GM20000 (cell line): Measurements from ENCODE around the gene DPP3.
A peak's percentile ranks its signal among the peaks of the same experiment; 100 is the strongest.
"Not testable (repeated sequence)": the region's sequence is repeated elsewhere in the genome, so short reads cannot be mapped to it uniquely, and the experiment has no call there.

Experiments used
- DNase-seq: peaks from one replicate; pipeline ENCODE4 v3.0.0; 2012; ENCODE audit warnings: low spot score
- CTCF ChIP-seq: IDR thresholded peaks from 2 replicates; pipeline ENCODE4 v1.5.1; 2012; ENCODE audit warnings: mild to moderate bottlenecking, control low read depth; ENCODE audit errors: extremely low read depth, missing control alignments

Gene DPP3

GRCh38 chr11:66480117-66480938 lies at the start of gene DPP3:
Gene DPP3 (plus strand): TSS chr11:66480434. CDS start chr11:66482201, 1,767 bp downstream.
- peak; percentile 100 for DNase-seq
- TF ChIP-seq CTCF, result no peak

DNA sequence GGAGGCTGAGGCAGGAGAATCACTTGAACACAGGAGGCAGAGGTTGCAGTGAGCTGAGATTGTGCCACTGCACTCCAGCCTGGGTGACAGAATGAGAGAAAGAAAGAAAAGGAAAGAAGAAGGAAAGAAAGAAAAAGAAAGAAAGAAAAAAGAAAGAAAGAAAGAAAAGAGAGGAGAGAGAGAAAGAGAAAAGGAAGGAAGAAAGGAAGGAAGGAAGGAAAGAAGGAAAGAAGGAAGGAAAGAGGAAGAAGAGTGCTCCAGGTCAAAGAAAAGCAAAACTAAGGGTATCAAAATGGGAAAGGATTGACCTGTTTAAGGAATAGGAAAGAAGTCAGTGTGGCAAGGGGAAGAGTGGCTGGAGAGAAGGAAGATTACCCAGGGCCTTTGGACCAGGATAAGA lies 48.9 kb upstream of the DPP3 start:
- not testable (repeated sequence) for DNase-seq

DNA sequence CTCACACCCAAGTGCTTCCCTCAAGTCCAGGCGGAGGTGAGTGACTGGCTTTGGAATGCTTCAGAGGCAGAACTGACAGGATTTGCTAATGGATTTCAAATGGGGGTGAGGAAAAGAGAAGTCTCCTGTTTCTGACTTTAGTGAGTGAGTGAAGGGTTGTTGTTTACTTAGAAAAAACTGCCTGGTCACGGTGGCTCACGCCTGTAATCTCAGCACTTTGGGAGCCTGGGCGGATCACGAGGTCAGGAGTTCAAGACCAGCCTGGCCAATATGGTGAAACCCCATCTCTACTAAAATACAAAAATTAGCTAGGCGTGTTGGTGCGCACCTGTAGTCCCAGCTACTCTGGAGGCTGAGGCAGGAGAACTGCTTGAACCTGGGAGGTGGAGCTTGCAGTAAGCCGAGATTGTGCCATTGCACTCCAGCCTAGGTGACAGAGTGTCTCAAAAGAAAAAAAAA lies 48.3 kb upstream of the DPP3 start:
- not testable (repeated sequence) for DNase-seq

DNA sequence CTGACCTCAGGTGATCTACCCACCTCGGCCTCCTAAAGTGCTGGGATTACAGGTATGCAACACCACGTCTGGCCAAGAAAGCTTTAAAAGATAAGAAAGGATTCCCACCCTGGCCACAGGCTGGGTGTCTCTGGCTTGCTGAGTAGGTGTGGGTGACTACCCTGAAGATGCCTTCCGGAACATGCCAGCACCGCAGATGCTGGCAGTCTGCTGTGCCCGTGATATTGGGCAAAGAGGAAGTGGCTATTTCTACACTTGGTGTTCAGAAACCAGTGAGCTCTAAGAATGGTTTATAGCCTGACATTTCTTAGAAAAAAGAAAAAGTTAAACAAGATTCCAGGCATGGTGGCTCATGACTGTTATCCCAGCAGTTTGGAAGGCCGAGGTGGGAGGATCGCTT lies 47.6 kb upstream of the DPP3 start:
- no peak for DNase-seq
- TF ChIP-seq CTCF, result no peak

DNA sequence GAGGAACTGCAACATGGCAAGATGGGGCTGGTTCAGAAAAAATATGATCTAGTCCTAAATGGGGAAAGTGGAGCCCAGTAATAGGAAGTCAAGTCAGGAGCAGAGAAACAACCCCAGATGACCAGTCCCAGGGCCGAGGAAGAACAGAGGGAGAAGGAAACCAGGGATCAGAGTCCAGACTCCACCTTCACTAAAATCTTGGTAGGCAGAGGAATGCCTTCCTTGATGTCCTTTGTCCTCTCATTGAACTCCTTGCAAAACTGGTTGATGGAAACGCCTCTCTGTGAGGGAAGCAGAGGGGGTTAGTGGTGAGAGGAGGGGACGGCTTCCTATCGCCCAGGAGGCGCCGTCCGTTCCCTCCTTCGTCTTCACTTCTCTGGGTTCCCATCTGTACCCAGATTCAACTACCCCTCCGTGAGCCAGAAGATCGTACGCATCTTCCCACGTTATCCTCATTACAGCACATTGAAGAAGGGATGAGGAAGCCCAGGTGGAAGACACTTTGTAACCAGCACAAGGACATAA lies 42.2 kb upstream of the DPP3 start:
- no peak for DNase-seq
- TF ChIP-seq CTCF, result no peak

DNA sequence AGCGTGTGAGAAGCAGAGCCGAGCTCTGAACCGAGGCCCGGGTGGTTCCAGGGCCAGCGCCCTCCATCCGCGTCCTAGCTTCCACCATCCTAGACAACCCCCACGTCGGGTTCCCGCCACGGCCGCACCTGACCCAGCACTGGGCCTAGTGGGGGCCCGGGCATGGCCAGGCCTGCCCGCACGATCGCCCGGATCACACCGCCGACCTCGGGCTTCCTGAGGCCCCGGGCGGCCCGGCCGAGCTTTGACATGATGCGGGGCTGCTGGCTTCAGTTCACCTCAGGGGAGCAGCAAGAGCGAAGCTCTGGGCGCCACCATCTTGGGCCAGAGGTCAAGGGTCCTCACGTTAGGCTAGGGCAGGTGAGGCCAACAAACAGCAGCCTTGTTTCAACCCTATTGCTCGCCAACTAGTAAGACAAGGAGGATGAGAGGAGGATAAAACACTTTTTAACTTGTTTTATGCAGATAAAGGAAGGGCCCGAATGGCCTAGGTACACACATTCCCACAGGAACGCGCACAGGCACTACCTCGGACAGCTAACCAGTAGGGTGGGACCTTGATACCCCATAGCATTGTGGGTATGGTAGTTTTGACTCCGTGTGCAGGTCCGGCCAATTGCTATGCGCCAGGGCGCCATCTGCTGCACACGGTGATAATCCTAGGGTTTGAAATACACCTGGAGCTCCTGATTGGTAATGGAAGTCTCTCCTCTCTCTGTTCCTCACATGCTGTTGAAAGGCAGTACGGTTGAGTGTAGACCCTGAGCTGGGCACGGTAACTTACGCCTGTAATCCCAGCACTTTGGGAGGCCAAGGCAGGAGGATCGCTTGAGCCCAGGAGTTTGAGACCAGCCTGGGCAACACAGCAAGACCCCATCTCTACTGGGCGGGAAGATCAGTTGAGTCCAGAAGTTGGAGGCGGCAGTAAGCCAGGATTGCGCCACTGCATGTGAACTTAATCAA lies 41.4 kb upstream of the DPP3 start, which contains the start of gene MRPL11:
TSS of gene MRPL11 (minus strand) at position 345 of the 963 bp plus-strand sequence. CDS start at position 251, 94 bp downstream.
- TF ChIP-seq CTCF, result peak; percentile 86
- peak; percentile 98 for DNase-seq

DNA sequence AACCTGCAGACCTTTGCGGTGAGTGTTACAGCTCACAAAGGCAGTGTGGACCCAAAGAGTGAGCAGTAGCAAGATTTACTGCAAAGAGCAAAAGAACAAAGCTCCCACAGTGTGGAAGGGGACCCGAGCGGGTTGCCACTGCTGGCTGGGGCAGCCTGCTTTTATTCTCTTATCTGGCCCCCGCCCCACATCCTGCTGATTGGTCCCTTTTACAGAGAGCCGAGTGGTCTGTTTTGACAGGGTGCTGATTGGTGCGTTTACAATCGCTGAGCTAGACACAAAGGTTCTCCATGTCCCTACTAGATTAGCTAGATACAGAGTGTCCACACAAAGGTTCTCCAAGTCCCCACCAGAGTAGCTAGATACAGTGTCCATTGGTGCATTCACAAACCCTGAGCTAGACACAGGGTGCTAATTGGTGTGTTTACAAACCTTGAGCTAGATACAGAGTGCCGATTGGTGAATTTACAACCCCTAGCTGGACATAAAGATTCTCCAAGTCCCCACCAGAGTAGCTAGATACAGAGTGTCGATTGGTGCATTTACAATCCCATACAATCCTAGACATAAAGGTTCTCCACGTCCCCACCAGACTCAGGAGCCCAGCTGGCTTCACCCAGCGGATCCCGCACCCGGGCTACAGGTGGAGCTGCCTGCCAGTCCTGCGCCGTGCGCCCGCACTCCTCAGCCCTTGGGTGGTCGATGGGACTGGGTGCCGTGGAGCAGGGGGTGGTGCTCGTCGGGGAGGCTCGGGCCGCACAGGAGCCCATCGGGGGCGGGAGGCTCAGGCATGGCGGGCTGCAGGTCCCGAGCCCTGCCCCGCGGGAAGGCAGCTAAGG lies 39.9 kb upstream of the DPP3 start:
- not testable (repeated sequence) for DNase-seq

DNA sequence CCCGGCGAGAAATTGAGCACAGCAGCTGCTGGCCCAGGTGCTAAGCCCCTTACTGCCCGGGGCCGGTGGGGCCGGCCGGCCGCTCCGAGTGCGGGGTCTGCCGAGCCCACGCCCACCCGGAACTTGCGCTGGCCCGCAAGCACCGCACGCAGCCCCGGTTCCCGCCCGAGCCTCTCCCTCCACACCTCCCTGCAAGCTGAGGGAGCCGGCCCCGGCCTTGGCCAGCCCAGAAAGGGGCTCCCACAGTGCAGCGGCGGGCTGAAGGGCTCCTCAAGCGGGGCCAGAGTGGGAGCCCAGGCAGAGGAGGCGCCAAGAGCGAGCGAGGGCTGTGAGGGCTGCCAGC lies 39.3 kb upstream of the DPP3 start:
- not testable (repeated sequence) for DNase-seq

- no peak for DNase-seq
- no peak for TF ChIP-seq CTCF
These were observed 36.6 kb upstream of the DPP3 start for GRCh38 chr11:66443602-66444001.
